Keratinocyte (primary cell): ENCODE data around the gene PCDHGB5. TPM values are rescaled to one million over a fixed set of nuclear protein-coding genes. Genes with fewer than 3 reads are reported as not detected.
A peak's percentile ranks its signal among the peaks of the same experiment; 100 is the strongest.
"Not testable (repeated sequence)": the region's sequence is repeated elsewhere in the genome, so short reads cannot be mapped to it uniquely, and the experiment has no call there.

ENCODE experiments used
- DNase-seq: peaks from one replicate; pipeline ENCODE4 v3.0.0-alpha.2; 2011; ENCODE audit warnings: low read depth, missing footprints, low spot score
- FAIRE-seq: peaks from 2 replicates; lab custom pipeline; 2011; peaks lifted over from hg19 to GRCh38; lab: Jason Lieb, UNC
- H2AFZ ChIP-seq: 2 replicates; pipeline ENCODE4 v1.6.0; 2012; ENCODE audit warnings: low read length, control low read depth, inconsistent platforms; ENCODE audit not compliant: control insufficient read depth
- H3K27ac ChIP-seq: 2 replicates; pipeline ENCODE4 v1.5.1; 2011; ENCODE audit warnings: low read length; ENCODE audit not compliant: control insufficient read depth, insufficient read depth
- H3K27me3 ChIP-seq: 3 replicates; pipeline ENCODE4 v1.6.0; 2011; ENCODE audit warnings: low read length; ENCODE audit not compliant: control insufficient read depth, insufficient read depth; ENCODE audit errors: extremely low read depth
- H3K36me3 ChIP-seq, 2 experiments: 2 replicates in 1 of 2; 3 replicates in 1 of 2; pipeline ENCODE4 v1.5.1; 2011; ENCODE audit warnings: low read length in 2 of 2, mild to moderate bottlenecking in 1 of 2; ENCODE audit not compliant: control insufficient read depth in 2 of 2, insufficient read depth in 2 of 2; ENCODE audit errors: extremely low read depth in 1 of 2
- H3K4me1 ChIP-seq: 3 replicates; pipeline ENCODE4 v1.5.1; 2011; ENCODE audit warnings: low read length; ENCODE audit not compliant: control insufficient read depth, insufficient read depth; ENCODE audit errors: extremely low read depth
- H3K4me2 ChIP-seq: 3 replicates; pipeline ENCODE4 v1.6.0; 2011; ENCODE audit warnings: low read depth, low read length; ENCODE audit not compliant: control insufficient read depth, insufficient read depth; ENCODE audit errors: extremely low read depth
- H3K4me3 ChIP-seq, 3 experiments: fragments of 200-600 bp in 1 of 3; sonication (generic) in 1 of 3; 2 replicates in 2 of 3; 3 replicates in 1 of 3; pipeline ENCODE4 v1.5.1; 2011 to 2016; ENCODE audit warnings: low read length in 3 of 3, mild to moderate bottlenecking in 3 of 3, control low read depth in 2 of 3, inconsistent platforms in 1 of 3, low read depth in 1 of 3, mixed read lengths in 1 of 3, mixed run types in 1 of 3, moderate library complexity in 1 of 3; ENCODE audit not compliant: control insufficient read depth in 2 of 3, insufficient read depth in 2 of 3; ENCODE audit errors: extremely low read depth in 1 of 3
- H3K79me2 ChIP-seq: 2 replicates; pipeline ENCODE4 v1.6.0; 2012; ENCODE audit warnings: low read length; ENCODE audit not compliant: control insufficient read depth, insufficient read depth
- H3K9ac ChIP-seq: 3 replicates; pipeline ENCODE4 v1.6.0; 2011; ENCODE audit warnings: low read length; ENCODE audit not compliant: control insufficient read depth, insufficient read depth; ENCODE audit errors: extremely low read depth
- H3K9me1 ChIP-seq: 3 replicates; pipeline ENCODE4 v1.6.0; 2011; ENCODE audit warnings: low read length; ENCODE audit not compliant: control insufficient read depth, insufficient read depth; ENCODE audit errors: extremely low read depth
- H3K9me3 ChIP-seq: 2 replicates; pipeline ENCODE4 v1.5.1; 2012; ENCODE audit warnings: low read depth, low read length; ENCODE audit not compliant: control insufficient read depth
- H4K20me1 ChIP-seq: 3 replicates; pipeline ENCODE4 v1.6.0; 2011; ENCODE audit warnings: low read length; ENCODE audit not compliant: control insufficient read depth, insufficient read depth; ENCODE audit errors: extremely low read depth
- EZH2 ChIP-seq: IDR thresholded peaks from one replicate; pipeline ENCODE4 v1.6.1; 2012; ENCODE audit warnings: inconsistent platforms, mild to moderate bottlenecking, low read length, moderate library complexity
- dilution Hi-C: fragments of 300-500 bp; cut with MboI; formaldehyde crosslinking; loops from one replicate; pipeline ENCODE4 v1.7.0; 2020; ENCODE audit warnings: low sequenced_read_pairs; ENCODE audit not compliant: extremely low pct_ligation_motif_present
- polyA plus RNA-seq, 5 experiments: library from polyadenylated mRNA; depleted of rRNA in 3 of 5; stranded (reverse) in 3 of 5; stranded (forward) in 1 of 5; unstranded in 1 of 5; fragments of >200 nt; gene quantifications; 1 replicate in 1 of 5; 2 replicates in 3 of 5; 3 replicates in 1 of 5; pipeline versions ENCODE4 v1.2.1 to v1.2.3, GENCODE V29; 2011 to 2012; ENCODE audit warnings: missing spikeins in 2 of 5, low read depth in 1 of 5, low replicate concordance in 1 of 5
- TF ChIP-seq, protein P1 (sequence below), 3 experiments: IDR thresholded peaks in 1 of 3; conservative IDR thresholded peaks in 1 of 3; optimal IDR thresholded peaks in 1 of 3; 2 replicates in 2 of 3; 3 replicates in 1 of 3; pipeline versions ENCODE3 to v1.5.1; 2011; ENCODE audit warnings: low read length in 3 of 3, mild to moderate bottlenecking in 3 of 3, moderate library complexity in 2 of 3, control low read depth in 1 of 3, inconsistent platforms in 1 of 3; ENCODE audit not compliant: insufficient read depth in 2 of 3; ENCODE audit errors: extremely low read depth in 1 of 3

The PCDHGB5 gene
- polyA plus RNA-seq, 1 donor (not counting 4 experiments of a cell fraction or from before 2014, with no cell fraction given) = 1.8 TPM

- dilution Hi-C loops = no loop called here
- no peaks in the 10 kb centered on the region for H3K9me1 ChIP-seq
- H3K36me3 ChIP-seq = no peaks in the 10 kb centered on the region
- TF ChIP-seq, protein P1, sequence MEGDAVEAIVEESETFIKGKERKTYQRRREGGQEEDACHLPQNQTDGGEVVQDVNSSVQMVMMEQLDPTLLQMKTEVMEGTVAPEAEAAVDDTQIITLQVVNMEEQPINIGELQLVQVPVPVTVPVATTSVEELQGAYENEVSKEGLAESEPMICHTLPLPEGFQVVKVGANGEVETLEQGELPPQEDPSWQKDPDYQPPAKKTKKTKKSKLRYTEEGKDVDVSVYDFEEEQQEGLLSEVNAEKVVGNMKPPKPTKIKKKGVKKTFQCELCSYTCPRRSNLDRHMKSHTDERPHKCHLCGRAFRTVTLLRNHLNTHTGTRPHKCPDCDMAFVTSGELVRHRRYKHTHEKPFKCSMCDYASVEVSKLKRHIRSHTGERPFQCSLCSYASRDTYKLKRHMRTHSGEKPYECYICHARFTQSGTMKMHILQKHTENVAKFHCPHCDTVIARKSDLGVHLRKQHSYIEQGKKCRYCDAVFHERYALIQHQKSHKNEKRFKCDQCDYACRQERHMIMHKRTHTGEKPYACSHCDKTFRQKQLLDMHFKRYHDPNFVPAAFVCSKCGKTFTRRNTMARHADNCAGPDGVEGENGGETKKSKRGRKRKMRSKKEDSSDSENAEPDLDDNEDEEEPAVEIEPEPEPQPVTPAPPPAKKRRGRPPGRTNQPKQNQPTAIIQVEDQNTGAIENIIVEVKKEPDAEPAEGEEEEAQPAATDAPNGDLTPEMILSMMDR (optimal IDR thresholded peaks at IDR 0.05 in 1 of 3, IDR thresholded peaks at IDR 0.05 in 1 of 3, conservative IDR thresholded peaks at IDR 0.05 in 1 of 3; ENCODE audit: extremely low read depth in 1 of 3, insufficient read depth in 2 of 3, low read length in 3 of 3) = peak in 2 of 3 experiments; percentile 31 to 33
- TF ChIP-seq EZH2 = no peak
- peak within 1 kb of the TSS; percentile 11 for H2AFZ ChIP-seq
- DNase-seq = no peak
- no peaks in the 10 kb centered on the region for H4K20me1 ChIP-seq
- H3K4me1 ChIP-seq = no peaks in the 10 kb centered on the region
- peak within 1 kb of the TSS; percentile 7 for H3K4me2 ChIP-seq
- H3K9ac ChIP-seq = no peak within 1 kb of the TSS
- H3K27ac ChIP-seq = no peak within 1 kb of the TSS
- no peak for FAIRE-seq
- H3K79me2 ChIP-seq = no peaks in the 10 kb centered on the region
- H3K4me3 ChIP-seq = no peak within 1 kb of the TSS
- peaks cover 33% of the 10 kb centered on the region for H3K27me3 ChIP-seq
- peaks cover 24% of the 10 kb centered on the region for H3K9me3 ChIP-seq
These were observed 24.0 kb upstream of the PCDHGB5 start, which contains the start of gene PCDHGA6 for GRCh38 chr5:141373673-141374317. PCDHGA6 (plus strand) TSS chr5:141373891; CDS start chr5:141374084, 193 bp downstream.

- FAIRE-seq (no peak), DNase-seq (no peak)
- Histone ChIP-seq H3K79me2 (no peaks in the 10 kb centered on the region), H3K9me3 (peaks cover 24% of the 10 kb centered on the region), H4K20me1 (no peaks in the 10 kb centered on the region), H3K4me1 (no peaks in the 10 kb centered on the region), H3K27me3 (peaks cover 33% of the 10 kb centered on the region), H3K36me3 (no peaks in the 10 kb centered on the region), H3K9me1 (no peaks in the 10 kb centered on the region), H3K4me2 (no peak overlapping the region), H3K4me3 (no peak overlapping the region), H2AFZ (no peak overlapping the region), H3K9ac (no peak overlapping the region), H3K27ac (no peak overlapping the region)
- no peak for TF ChIP-seq EZH2
- TF ChIP-seq, protein P1 (optimal IDR thresholded peaks at IDR 0.05 in 1 of 3, IDR thresholded peaks at IDR 0.05 in 1 of 3, conservative IDR thresholded peaks at IDR 0.05 in 1 of 3; ENCODE audit: extremely low read depth in 1 of 3, insufficient read depth in 2 of 3, low read length in 3 of 3) = no peak
- dilution Hi-C loops = no loop called here
These were observed 23.1 kb upstream of the PCDHGB5 start for GRCh38 chr5:141374627-141375026.

DNA sequence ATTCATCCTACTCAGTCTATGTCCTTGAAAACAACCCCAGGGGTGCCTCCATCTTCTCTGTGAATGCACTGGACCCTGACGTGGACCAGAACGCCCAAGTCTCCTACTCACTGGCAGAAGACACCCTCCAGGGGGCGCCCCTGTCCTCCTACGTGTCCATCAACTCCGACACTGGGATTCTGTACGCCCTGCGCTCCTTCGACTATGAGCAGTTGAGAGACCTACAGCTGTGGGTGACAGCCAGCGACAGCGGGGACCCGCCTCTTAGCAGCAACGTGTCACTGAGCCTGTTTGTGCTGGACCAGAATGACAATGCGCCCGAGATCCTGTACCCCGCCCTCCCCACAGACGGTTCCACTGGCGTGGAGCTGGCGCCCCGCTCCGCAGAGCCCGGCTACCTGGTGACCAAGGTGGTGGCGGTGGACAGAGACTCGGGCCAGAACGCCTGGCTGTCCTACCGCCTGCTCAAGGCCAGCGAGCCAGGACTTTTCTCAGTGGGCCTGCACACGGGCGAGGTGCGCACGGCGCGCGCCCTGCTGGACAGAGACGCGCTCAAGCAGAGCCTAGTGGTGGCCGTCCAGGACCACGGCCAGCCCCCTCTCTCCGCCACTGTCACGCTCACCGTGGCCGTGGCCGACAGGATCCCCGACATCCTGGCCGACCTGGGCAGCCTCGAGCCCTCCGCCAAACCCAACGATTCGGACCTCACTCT, 22.1 kb upstream of the PCDHGB5 start:
- H3K9ac ChIP-seq, H3K4me1 ChIP-seq, H3K36me3 ChIP-seq, FAIRE-seq, dilution Hi-C loops, H4K20me1 ChIP-seq, H2AFZ ChIP-seq, H3K9me1 ChIP-seq, H3K79me2 ChIP-seq, DNase-seq, H3K27ac ChIP-seq, H3K4me2 ChIP-seq, H3K4me3 ChIP-seq: not testable (repeated sequence)
- peaks cover 23% of the 10 kb centered on the region for H3K9me3 ChIP-seq
- peaks cover 26% of the 10 kb centered on the region for H3K27me3 ChIP-seq
